MM.1S (cell line): ENCODE measurements around the gene PDE6A.

Source experiments
- EZH2 ChIP-seq: fragments of 300-600 bp; sonication (generic); optimal IDR thresholded peaks from 2 replicates; pipeline ENCODE3; 2017; ENCODE audit warnings: low read depth, mild to moderate bottlenecking, antibody characterized with exemption, low read length, mixed read lengths
- EZH2phosphoT487 ChIP-seq: fragments of 300-600 bp; sonication (generic); IDR thresholded peaks from 2 replicates; pipeline ENCODE4 v1.6.1; 2018; ENCODE audit warnings: antibody characterized with exemption, low read length
- TF ChIP-seq, protein P1 (sequence below): fragments of 300-600 bp; sonication (generic); IDR thresholded peaks from 2 replicates; pipeline ENCODE4 v1.5.1; 2016; ENCODE audit warnings: antibody characterized with exemption, low read length, mixed read lengths

GRCh38 chr5:149936044-149936699, 8.4 kb downstream of the PDE6A start:
- TF ChIP-seq, protein P1, sequence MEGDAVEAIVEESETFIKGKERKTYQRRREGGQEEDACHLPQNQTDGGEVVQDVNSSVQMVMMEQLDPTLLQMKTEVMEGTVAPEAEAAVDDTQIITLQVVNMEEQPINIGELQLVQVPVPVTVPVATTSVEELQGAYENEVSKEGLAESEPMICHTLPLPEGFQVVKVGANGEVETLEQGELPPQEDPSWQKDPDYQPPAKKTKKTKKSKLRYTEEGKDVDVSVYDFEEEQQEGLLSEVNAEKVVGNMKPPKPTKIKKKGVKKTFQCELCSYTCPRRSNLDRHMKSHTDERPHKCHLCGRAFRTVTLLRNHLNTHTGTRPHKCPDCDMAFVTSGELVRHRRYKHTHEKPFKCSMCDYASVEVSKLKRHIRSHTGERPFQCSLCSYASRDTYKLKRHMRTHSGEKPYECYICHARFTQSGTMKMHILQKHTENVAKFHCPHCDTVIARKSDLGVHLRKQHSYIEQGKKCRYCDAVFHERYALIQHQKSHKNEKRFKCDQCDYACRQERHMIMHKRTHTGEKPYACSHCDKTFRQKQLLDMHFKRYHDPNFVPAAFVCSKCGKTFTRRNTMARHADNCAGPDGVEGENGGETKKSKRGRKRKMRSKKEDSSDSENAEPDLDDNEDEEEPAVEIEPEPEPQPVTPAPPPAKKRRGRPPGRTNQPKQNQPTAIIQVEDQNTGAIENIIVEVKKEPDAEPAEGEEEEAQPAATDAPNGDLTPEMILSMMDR: no peak
- TF ChIP-seq EZH2phosphoT487 (no peak), EZH2 (no peak)
